Retinal pigment epithelial cell (primary cell): ENCODE results near the gene CISD3.

ENCODE experiments used
- DNase-seq: peaks from one replicate; pipeline ENCODE4 v3.0.0-alpha.2; 2010; ENCODE audit warnings: low read depth
- H3K4me3 ChIP-seq: 2 replicates; pipeline ENCODE4 v1.5.1; 2011; ENCODE audit warnings: mild to moderate bottlenecking, low read length, control low read depth, moderate library complexity
- TF ChIP-seq, protein P1 (sequence below): conservative IDR thresholded peaks from 2 replicates; pipeline ENCODE4 v1.5.1; 2011; ENCODE audit warnings: low read depth, low read length, control low read depth, inconsistent platforms

Gene CISD3

DNA sequence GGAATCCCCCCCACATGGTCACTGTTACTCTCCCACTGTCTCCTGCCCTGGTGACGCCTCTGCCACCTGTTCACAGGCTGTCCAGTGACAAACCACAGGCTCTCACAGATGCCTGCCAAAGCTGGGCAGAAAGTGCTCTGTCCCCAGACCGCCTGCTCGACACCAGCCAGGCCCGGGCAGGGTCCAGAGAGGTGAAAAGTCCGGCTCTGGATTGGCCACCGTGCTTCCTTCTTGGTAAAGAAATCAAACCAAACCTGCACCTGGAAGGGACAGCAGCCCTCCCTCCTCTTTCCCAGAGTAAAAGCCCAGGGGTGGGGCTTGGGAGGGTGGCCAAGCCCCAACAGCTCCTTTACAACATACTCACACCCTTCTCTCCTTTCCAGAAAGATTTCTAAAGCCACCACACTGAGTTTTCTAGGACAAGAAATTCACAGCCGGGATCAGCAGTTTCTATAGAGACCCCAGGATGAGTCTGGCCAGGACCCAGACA lies 11.8 kb downstream of the CISD3 start:
- no peak overlapping the region for H3K4me3 ChIP-seq
- DNase-seq: no peak
- TF ChIP-seq, protein P1, sequence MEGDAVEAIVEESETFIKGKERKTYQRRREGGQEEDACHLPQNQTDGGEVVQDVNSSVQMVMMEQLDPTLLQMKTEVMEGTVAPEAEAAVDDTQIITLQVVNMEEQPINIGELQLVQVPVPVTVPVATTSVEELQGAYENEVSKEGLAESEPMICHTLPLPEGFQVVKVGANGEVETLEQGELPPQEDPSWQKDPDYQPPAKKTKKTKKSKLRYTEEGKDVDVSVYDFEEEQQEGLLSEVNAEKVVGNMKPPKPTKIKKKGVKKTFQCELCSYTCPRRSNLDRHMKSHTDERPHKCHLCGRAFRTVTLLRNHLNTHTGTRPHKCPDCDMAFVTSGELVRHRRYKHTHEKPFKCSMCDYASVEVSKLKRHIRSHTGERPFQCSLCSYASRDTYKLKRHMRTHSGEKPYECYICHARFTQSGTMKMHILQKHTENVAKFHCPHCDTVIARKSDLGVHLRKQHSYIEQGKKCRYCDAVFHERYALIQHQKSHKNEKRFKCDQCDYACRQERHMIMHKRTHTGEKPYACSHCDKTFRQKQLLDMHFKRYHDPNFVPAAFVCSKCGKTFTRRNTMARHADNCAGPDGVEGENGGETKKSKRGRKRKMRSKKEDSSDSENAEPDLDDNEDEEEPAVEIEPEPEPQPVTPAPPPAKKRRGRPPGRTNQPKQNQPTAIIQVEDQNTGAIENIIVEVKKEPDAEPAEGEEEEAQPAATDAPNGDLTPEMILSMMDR: no peak

DNA sequence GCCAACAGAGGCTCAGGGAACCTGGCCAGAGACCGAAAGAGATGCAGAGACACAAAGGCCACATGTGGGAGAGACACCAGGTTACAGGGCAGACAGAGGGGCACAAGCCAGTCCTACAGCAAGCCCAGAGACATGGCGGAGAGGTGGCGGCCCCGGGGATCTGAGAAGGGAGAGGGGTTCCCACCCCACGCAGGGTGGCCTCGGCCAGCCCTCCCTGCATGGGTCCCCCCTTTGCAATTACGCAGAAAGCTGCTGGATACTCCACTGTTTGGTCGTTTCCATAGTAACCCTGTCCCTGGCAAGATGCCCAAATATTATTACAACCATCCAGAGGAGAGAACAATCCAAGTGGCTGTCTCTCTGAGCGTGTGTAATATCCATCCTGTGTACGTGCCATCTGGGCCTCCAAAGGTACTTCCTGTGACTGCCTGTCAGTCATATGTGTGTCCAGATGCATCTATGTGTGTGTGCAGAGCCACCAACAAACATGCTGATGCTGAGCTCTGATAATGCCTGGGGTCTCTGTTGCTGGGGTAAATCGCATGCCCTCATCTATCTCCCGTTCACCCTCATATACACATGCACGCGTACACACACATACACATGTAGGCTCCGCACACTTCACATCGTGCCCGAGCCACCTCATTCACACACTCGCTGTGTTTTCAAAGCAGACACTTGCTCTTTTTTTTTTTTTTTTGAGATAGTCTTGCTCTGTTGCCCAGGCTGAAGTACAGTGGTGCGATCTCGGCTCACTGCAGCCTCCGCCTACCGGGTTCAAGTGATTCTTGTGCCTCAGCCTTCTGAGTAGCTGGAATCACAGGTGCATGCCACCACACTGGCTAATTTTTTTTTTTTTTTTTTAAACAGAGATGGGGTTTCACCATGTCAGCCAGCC lies 12.5 kb downstream of the CISD3 start:
- TF ChIP-seq, protein P1: no peak
- DNase-seq: no peak
- H3K4me3 ChIP-seq: no peak overlapping the region

DNA sequence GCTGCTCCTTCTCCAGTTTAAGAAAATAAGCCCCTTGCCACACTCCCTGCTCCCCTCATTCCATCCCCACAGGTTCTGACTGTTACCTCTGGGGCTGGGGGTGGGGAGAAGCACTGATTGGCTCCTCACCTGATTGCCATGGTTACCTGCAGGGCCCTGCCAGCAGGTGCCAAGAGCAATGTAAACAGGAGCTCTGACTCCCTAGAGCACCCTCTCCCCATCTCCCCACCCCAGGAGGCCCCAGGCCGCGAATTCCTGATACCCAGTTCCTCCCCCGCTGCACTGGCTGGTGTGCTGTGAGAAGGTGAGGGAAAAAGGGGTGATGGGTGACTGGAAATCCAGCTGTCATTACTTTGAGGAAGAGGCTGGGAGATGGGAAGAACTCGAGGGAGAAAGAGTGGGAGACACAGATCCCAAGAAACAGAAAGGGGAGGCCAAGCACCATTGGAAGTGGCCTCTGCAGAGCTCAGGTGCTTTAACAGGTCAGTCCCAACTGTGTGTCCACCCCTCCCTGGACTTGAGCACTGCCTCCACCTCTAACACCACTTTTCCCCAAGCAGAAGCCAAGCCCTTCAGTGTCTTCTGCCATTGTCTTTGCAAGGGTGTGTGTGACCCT lies 13.5 kb downstream of the CISD3 start:
- H3K4me3 ChIP-seq: no peak overlapping the region
- no peak for DNase-seq
- TF ChIP-seq, protein P1: no peak

DNA sequence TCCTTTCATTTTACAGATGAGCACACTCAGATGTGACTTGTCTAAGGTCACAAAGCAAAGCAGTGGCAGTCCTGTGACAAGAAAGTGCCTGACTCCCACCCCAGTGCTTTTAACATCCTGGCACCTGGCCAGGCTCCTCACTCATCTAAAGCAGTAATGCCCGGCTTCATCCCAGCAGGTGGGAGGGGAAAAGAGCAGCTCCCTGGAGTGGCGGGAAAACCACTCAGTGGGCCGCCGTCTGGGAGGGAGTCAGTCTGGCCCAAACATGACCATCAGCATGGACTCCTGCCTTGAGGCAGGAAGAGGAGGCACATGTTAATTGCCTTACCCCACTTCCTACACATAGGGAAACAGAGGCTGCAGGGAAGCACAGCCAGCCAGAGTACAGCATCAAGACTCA lies 15.4 kb downstream of the CISD3 start:
- TF ChIP-seq, protein P1: no peak
- H3K4me3 ChIP-seq: no peak overlapping the region
- no peak for DNase-seq

DNA sequence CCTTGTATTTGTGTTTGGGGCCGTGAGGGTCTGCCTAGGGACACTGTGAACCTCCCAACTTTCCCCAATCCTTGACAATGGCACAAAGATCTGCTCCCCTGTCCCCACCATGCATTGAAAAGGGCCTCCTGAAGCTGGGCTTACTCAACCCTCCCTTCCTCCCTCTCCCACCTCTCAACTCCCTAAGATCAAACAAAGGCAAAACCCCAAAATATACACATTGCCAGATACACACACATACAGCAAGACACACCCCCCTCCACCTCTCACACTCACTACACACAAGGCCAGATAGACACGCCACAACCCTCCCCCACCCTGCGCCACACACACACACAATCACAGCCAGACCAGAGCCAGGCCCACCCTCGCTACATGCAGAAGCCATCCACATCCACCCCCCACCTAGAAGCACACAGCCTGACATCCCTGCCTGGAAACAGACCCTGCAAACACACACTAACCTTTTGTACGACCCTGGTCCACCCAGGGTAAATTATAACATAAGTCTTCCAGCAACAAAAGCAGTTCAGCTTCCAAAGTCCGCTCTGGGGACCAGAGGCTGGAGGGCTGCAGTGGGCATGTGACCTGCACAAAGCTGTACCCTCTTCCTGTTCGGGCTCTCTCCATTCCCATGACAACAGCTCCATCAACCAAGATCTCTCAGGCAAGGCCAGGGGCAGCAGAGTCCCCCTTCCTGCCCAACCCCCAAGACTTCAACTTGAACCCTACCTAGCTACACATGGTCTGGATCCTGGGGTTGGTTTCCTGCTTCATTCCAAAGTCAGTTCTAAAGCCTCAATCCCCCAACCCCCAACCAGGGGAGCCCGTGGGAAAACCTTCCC lies 16.1 kb downstream of the CISD3 start:
- H3K4me3 ChIP-seq: peak overlapping the region; percentile 84
- no peak for DNase-seq
- TF ChIP-seq, protein P1: no peak

DNA sequence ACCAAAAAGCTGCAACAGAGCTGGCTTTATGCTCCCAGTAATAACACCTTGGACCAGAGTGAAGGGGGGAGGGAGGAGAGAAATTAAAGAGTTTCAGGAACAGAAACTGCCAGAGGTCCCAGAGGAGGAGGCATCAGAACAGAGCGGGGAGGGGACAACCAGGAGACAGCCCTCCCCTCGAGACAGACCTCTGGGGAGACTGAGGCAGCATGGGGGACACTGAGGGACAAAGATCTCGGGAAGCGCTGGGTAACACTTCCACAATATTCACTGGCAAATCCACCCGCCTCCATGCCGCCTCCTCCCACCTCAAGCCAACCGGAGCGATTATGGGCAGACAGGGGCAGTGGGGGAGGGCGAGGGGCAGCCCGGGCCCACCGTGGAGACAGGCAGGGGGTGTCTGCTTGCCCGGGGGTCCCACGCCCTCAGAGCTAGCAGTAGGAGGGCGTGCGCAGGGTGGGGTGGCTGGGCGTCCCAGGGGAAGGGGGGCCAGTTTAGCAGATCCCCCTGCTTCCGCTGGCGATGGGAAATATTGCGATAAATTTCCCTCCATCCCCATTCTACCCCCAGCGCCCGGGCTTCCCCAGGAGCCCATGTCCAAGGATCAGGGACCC lies 16.8 kb downstream of the CISD3 start:
- peak overlapping the region; percentile 84 for H3K4me3 ChIP-seq
- TF ChIP-seq, protein P1: no peak
- DNase-seq: no peak
